KMS-11 (cell line): ENCODE data around the gene COL23A1.

ENCODE experiments used
- H2AFZ ChIP-seq: fragments of 200-600 bp; sonication (generic); 2 replicates; pipeline ENCODE4 v1.6.1; 2016; ENCODE audit warnings: antibody characterized with exemption, mixed run types, low read depth
- H3K27ac ChIP-seq: fragments of 200-600 bp; sonication (generic); 2 replicates; pipeline ENCODE4 v1.6.1; 2016; ENCODE audit warnings: mild to moderate bottlenecking, mixed run types
- H3K27me3 ChIP-seq: fragments of 200-600 bp; sonication (generic); 2 replicates; pipeline ENCODE4 v1.6.1; 2017; ENCODE audit warnings: mild to moderate bottlenecking, low read depth, mixed run types, moderate library complexity; ENCODE audit not compliant: insufficient read depth
- H3K36me3 ChIP-seq: fragments of 200-600 bp; sonication (generic); 2 replicates; pipeline ENCODE4 v1.6.1; 2017; ENCODE audit warnings: mild to moderate bottlenecking, mixed run types; ENCODE audit not compliant: insufficient read depth
- H3K4me1 ChIP-seq: fragments of 200-600 bp; sonication (generic); 2 replicates; pipeline ENCODE4 v1.6.1; 2016; ENCODE audit warnings: mild to moderate bottlenecking, low read depth, mixed run types; ENCODE audit not compliant: poor library complexity, severe bottlenecking
- H3K4me2 ChIP-seq: fragments of 200-600 bp; sonication (generic); 2 replicates; pipeline ENCODE4 v1.7.0; 2016; ENCODE audit warnings: mild to moderate bottlenecking, mixed run types
- H3K4me3 ChIP-seq: fragments of 200-600 bp; sonication (generic); IDR thresholded peaks from 2 replicates; pipeline ENCODE4 v1.6.1; 2017; ENCODE audit warnings: low read depth, low read length, mixed read lengths; ENCODE audit not compliant: insufficient read depth
- H3K79me2 ChIP-seq: fragments of 200-600 bp; sonication (generic); 2 replicates; pipeline ENCODE4 v1.6.1; 2016; ENCODE audit warnings: low read depth, mixed run types; ENCODE audit not compliant: insufficient read depth
- H3K9ac ChIP-seq: fragments of 200-600 bp; sonication (generic); 2 replicates; pipeline ENCODE4 v1.6.1; 2016; ENCODE audit warnings: mild to moderate bottlenecking, mixed run types
- H4K20me1 ChIP-seq: fragments of 200-600 bp; sonication (generic); 2 replicates; pipeline ENCODE4 v1.6.1; 2016; ENCODE audit warnings: mild to moderate bottlenecking, mixed run types; ENCODE audit not compliant: insufficient read depth
- TF ChIP-seq, protein P1 (sequence below): fragments of 200-600 bp; sonication (generic); conservative IDR thresholded peaks from 2 replicates; pipeline ENCODE4 v1.6.1; 2017; ENCODE audit warnings: low read depth, mild to moderate bottlenecking, antibody characterized with exemption, low read length, moderate library complexity, mixed read lengths

The COL23A1 gene

DNA sequence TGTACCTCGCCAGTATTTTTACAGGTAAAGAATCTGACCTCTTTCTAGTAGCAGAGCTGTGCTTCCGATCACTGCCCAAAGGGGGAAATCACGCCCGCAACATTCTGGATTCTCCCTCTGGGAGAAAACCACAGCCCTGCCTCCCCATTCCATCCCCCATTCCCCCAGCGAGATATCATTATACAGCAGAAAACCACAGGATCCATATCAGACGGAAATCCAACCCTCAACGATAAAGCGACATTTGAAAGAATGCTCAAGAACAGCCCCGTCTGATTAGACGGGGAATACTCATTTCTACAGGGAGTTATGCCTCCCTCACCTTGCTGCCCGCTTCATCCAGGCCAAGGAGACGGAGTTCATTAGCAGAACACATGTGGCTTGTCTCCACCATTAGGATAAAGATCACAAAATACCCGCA, 172.8 kb downstream of the COL23A1 start:
- no peak overlapping the region for H3K4me2 ChIP-seq
- H3K4me3 ChIP-seq = no peak overlapping the region
- TF ChIP-seq, protein P1, sequence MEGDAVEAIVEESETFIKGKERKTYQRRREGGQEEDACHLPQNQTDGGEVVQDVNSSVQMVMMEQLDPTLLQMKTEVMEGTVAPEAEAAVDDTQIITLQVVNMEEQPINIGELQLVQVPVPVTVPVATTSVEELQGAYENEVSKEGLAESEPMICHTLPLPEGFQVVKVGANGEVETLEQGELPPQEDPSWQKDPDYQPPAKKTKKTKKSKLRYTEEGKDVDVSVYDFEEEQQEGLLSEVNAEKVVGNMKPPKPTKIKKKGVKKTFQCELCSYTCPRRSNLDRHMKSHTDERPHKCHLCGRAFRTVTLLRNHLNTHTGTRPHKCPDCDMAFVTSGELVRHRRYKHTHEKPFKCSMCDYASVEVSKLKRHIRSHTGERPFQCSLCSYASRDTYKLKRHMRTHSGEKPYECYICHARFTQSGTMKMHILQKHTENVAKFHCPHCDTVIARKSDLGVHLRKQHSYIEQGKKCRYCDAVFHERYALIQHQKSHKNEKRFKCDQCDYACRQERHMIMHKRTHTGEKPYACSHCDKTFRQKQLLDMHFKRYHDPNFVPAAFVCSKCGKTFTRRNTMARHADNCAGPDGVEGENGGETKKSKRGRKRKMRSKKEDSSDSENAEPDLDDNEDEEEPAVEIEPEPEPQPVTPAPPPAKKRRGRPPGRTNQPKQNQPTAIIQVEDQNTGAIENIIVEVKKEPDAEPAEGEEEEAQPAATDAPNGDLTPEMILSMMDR = no peak
- no peaks in the 10 kb centered on the region for H3K36me3 ChIP-seq
- no peaks in the 10 kb centered on the region for H3K4me1 ChIP-seq
- no peaks in the 10 kb centered on the region; the same call in 1 of the 2 replicates for H3K27me3 ChIP-seq
- no peak overlapping the region for H3K9ac ChIP-seq
- no peak overlapping the region for H3K27ac ChIP-seq
- no peak overlapping the region for H2AFZ ChIP-seq
- H4K20me1 ChIP-seq = no peaks in the 10 kb centered on the region
- no peaks in the 10 kb centered on the region for H3K79me2 ChIP-seq

DNA sequence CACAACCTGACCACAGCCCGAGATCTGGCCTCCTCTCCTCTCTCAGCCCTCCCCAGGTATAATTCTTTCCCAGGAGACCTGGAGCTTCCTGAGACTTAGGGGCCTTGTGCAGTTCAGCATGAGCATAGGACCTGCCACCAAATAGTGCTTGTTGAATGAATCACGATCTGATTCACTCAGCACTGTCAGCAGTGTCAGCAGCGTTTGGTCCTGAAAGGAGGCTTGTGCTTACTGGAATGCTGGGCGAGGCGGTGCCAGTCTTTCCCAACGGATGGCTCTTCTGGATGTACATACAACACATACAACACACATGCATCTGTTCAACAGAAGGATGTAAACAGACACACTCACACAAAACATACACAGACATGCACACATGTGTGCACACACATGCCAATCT, 173.3 kb downstream of the COL23A1 start:
- Histone ChIP-seq H3K4me3 (no peak overlapping the region), H2AFZ (no peak overlapping the region), H3K4me2 (no peak overlapping the region), H3K9ac (no peak overlapping the region), H3K79me2 (no peaks in the 10 kb centered on the region), H3K27me3 (no peaks in the 10 kb centered on the region; the same call in 1 of the 2 replicates), H3K27ac (no peak overlapping the region), H3K4me1 (no peaks in the 10 kb centered on the region), H3K36me3 (no peaks in the 10 kb centered on the region), H4K20me1 (no peaks in the 10 kb centered on the region)
- TF ChIP-seq, protein P1 = no peak

DNA sequence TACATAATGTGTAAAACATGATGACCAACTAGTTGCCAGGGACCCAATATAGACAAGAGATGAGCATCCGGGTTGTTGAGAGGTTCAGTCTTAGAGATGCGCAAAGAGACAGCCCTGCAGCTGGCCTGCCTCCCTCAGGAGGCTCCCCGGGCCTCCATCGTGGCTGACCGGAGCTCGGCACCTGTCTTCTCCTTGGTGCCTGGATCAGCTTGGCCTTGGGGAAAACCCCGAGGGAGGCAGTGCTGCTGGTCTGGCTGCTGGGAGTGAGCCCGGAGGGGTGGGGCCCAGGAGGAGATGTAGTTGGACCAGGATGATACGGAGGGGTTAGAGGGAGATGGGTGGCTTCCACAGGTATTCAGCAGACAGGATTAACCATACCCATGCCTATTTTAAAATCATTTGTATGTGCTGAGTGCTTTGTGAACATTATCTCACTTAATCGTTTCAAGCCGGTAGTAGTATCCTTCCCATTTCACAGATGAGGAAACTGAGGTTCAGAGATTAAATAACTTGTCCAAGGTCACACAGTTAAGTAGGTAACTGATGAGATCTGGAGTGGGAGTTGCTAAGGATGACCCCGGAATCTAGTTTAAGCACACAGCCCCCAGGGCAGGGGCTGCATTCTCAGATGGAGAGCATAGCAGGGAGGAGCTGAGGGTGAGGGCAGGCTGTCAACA, 173.8 kb downstream of the COL23A1 start:
- Histone ChIP-seq H3K36me3 (no peaks in the 10 kb centered on the region), H3K9ac (no peak overlapping the region), H3K27ac (no peak overlapping the region), H3K79me2 (no peaks in the 10 kb centered on the region), H3K27me3 (no peaks in the 10 kb centered on the region; the same call in 1 of the 2 replicates), H3K4me1 (no peaks in the 10 kb centered on the region), H3K4me3 (no peak overlapping the region), H2AFZ (no peak overlapping the region), H3K4me2 (no peak overlapping the region), H4K20me1 (no peaks in the 10 kb centered on the region)
- TF ChIP-seq, protein P1 = no peak

DNA sequence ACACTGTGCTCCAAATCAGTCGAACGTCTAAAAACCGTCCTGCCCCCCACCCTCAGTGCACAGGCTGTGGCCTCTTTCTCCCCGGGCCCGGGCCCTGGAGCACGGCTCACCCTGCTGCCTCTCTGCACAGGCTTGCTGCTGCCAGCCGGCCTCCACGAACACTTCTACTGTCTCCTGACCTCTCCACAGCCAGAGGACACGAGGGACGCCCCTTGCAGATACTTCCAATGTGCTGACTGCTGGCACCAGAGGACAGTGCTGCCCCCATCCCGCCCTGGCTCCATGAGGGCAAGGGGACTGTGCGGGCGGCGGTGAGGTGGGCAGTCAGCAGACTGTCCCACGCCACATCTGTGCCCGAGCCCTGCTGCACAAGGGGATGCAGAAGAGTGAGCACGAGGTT, 174.8 kb downstream of the COL23A1 start:
- TF ChIP-seq, protein P1 = no peak
- H3K27me3 ChIP-seq = no peaks in the 10 kb centered on the region; the same call in 1 of the 2 replicates
- no peak overlapping the region for H3K9ac ChIP-seq
- no peak overlapping the region for H3K27ac ChIP-seq
- no peaks in the 10 kb centered on the region for H4K20me1 ChIP-seq
- H3K79me2 ChIP-seq = no peaks in the 10 kb centered on the region
- H3K4me2 ChIP-seq = no peak overlapping the region
- H3K36me3 ChIP-seq = no peaks in the 10 kb centered on the region
- H3K4me1 ChIP-seq = no peaks in the 10 kb centered on the region
- no peak overlapping the region for H2AFZ ChIP-seq
- H3K4me3 ChIP-seq = no peak overlapping the region
